GM23338 (cell line): ENCODE data around the gene PSMB7. TPM values are rescaled to one million over a fixed set of nuclear protein-coding genes. Genes with fewer than 3 reads are reported as not detected.

ENCODE experiments used
- ATAC-seq: fragments of 200-7000 bp; cut with Tn5 transposase; 3 replicates; pipeline ENCODE4 v1.9.1; 2020
- DNase-seq: peaks from one replicate; pipeline ENCODE4 v3.0.0-alpha.2; 2015; ENCODE audit warnings: low spot score
- H2AFZ ChIP-seq: fragments of 200-600 bp; sonication (generic); 2 replicates; pipeline ENCODE4 v1.8.0; 2016; ENCODE audit warnings: antibody characterized with exemption, mild to moderate bottlenecking, moderate library complexity
- H3F3A ChIP-seq: fragments of 200-600 bp; sonication (generic); replicated peaks from 2 replicates; pipeline ENCODE4 v1.8.0; 2017; ENCODE audit warnings: antibody characterized with exemption, mixed run types, low read depth
- H3K27ac ChIP-seq: fragments of 200-600 bp; sonication (generic); 2 replicates; pipeline ENCODE4 v1.6.1; 2016; ENCODE audit warnings: low read depth
- H3K27me3 ChIP-seq: fragments of 200-600 bp; sonication (generic); 2 replicates; pipeline ENCODE4 v1.8.0; 2016; ENCODE audit warnings: mild to moderate bottlenecking, mixed run types, moderate library complexity; ENCODE audit not compliant: insufficient read depth
- H3K36me3 ChIP-seq: fragments of 200-600 bp; sonication (generic); 2 replicates; pipeline ENCODE4 v1.8.0; 2016; ENCODE audit warnings: mild to moderate bottlenecking; ENCODE audit not compliant: insufficient read depth
- H3K4me1 ChIP-seq: fragments of 200-600 bp; sonication (generic); 2 replicates; pipeline ENCODE4 v1.8.0; 2016; ENCODE audit warnings: mild to moderate bottlenecking, moderate library complexity; ENCODE audit not compliant: insufficient read depth
- H3K4me2 ChIP-seq: fragments of 200-600 bp; sonication (generic); 2 replicates; pipeline ENCODE4 v1.7.1; 2017; ENCODE audit warnings: mixed run types
- H3K4me3 ChIP-seq: fragments of 200-600 bp; sonication (generic); 2 replicates; pipeline ENCODE4 v1.6.1; 2016; ENCODE audit warnings: mixed run types
- H3K79me2 ChIP-seq: fragments of 200-600 bp; sonication (generic); replicated peaks from 2 replicates; pipeline ENCODE4 v1.8.0; 2017; ENCODE audit warnings: mild to moderate bottlenecking; ENCODE audit not compliant: insufficient read depth
- H3K9me2 ChIP-seq: fragments of 200-600 bp; sonication (generic); 2 replicates; pipeline ENCODE4 v1.8.0; 2017; ENCODE audit not compliant: insufficient read depth
- H4K20me1 ChIP-seq: fragments of 200-600 bp; sonication (generic); replicated peaks from 2 replicates; pipeline ENCODE4 v1.8.0; 2017; ENCODE audit warnings: mild to moderate bottlenecking; ENCODE audit not compliant: insufficient read depth
- H3K27ac Mint-ChIP-seq: 2 replicates; pipeline ENCODE4 v1.8.0; 2020; ENCODE audit warnings: inconsistent platforms, mild to moderate bottlenecking, moderate library complexity, mixed read lengths
- H3K27me3 Mint-ChIP-seq: 3 replicates; pipeline ENCODE4 v1.8.0; 2022; ENCODE audit warnings: low read depth, mild to moderate bottlenecking, moderate library complexity, mixed read lengths, inconsistent platforms; ENCODE audit not compliant: insufficient read depth, poor library complexity
- H3K36me3 Mint-ChIP-seq: 3 replicates; pipeline ENCODE4 v1.8.0; 2021; ENCODE audit warnings: low read depth, mild to moderate bottlenecking, inconsistent platforms, moderate library complexity, mixed read lengths
- H3K4me1 Mint-ChIP-seq: 3 replicates; pipeline ENCODE4 v1.8.0; 2020; ENCODE audit warnings: mild to moderate bottlenecking, inconsistent platforms, mixed read lengths
- H3K4me3 Mint-ChIP-seq: 3 replicates; pipeline ENCODE4 v1.8.0; 2021; ENCODE audit warnings: moderate library complexity, mild to moderate bottlenecking, inconsistent platforms, mixed read lengths
- H3K9me3 Mint-ChIP-seq: 3 replicates; pipeline ENCODE4 v1.8.0; 2020; ENCODE audit warnings: moderate library complexity, mild to moderate bottlenecking, inconsistent platforms, mixed read lengths
- CREB1 ChIP-seq: fragments of 250-450 bp; sonication (Bioruptor Pico); IDR thresholded peaks from 2 replicates; pipeline ENCODE4 v1.5.0; 2020; ENCODE audit warnings: low read depth, mild to moderate bottlenecking, moderate library complexity
- CTCF ChIP-seq, 2 experiments: fragments of 200-600 bp in 1 of 2; sonication (generic) in 1 of 2; conservative IDR thresholded peaks; 2 replicates each; pipeline versions ENCODE4 v1.5.1 to v1.6.1; 2016 to 2017; ENCODE audit warnings: antibody characterized with exemption in 2 of 2, low read depth in 2 of 2, mild to moderate bottlenecking in 2 of 2, moderate library complexity in 1 of 2
- EZH2 ChIP-seq: fragments of 200-600 bp; sonication (generic); IDR thresholded peaks from one replicate; pipeline ENCODE4 v1.8.0; 2017; ENCODE audit warnings: antibody characterized with exemption, mild to moderate bottlenecking, low read depth; ENCODE audit not compliant: unreplicated experiment
- STAT1 ChIP-seq: IDR thresholded peaks from one replicate; pipeline ENCODE4 v1.6.1; 2016; ENCODE audit warnings: antibody characterized with exemption; ENCODE audit not compliant: unreplicated experiment
- ZNF114 ChIP-seq: fragments of 250-450 bp; sonication (Bioruptor Pico); IDR thresholded peaks from 2 replicates; pipeline ENCODE4 v1.5.0; 2020; ENCODE audit warnings: mild to moderate bottlenecking, moderate library complexity
- ZNF331 ChIP-seq: fragments of 250-450 bp; sonication (Bioruptor Pico); IDR thresholded peaks from 2 replicates; pipeline ENCODE4 v1.5.0; 2020; ENCODE audit warnings: low read depth, mild to moderate bottlenecking, moderate library complexity
- polyA plus RNA-seq: library from polyadenylated mRNA; unstranded; fragments of >200 nt; fragmentation: Nextera tagmentation; extraction: Ambion mirVana; gene quantifications from 2 replicates; pipeline ENCODE4 v1.2.1, GENCODE V29; 2016
- total RNA-seq: library from RNA; depleted of rRNA; stranded (reverse); fragments of >200 nt; shearing (Covaris generic); gene quantifications from 2 replicates; pipeline ENCODE4 v1.2.3, GENCODE V29; 2014
- TF ChIP-seq, protein P1 (sequence below): fragments of 250-450 bp; sonication (Bioruptor Pico); IDR thresholded peaks from 2 replicates; pipeline ENCODE4 v1.5.0; 2020; ENCODE audit warnings: mild to moderate bottlenecking, moderate library complexity

PSMB7 gene
- total and polyA plus RNA-seq, 2 experiments from 2014 or later: 255 to 268 TPM

DNA sequence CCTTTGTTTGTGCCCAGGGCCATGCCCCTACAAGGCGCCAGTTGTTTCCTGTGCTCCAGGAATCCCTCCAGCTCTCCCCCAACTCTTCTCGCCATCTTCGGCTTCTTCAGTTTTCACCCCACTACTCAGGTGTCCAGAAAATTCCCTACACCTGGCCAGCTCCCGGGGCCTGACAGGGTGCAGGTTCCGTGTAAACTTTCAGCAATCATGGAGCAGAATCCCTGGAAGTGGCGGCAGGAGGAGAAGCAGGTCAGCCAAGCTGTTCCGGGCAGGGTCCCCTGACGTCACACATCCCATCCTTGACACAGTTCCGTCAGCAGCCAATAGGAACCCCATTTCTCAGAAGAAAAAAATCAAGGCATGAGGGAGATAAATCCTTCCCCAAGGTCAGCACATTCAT is 22.8 kb upstream of the PSMB7 start (continued):
- TF ChIP-seq, protein P1, sequence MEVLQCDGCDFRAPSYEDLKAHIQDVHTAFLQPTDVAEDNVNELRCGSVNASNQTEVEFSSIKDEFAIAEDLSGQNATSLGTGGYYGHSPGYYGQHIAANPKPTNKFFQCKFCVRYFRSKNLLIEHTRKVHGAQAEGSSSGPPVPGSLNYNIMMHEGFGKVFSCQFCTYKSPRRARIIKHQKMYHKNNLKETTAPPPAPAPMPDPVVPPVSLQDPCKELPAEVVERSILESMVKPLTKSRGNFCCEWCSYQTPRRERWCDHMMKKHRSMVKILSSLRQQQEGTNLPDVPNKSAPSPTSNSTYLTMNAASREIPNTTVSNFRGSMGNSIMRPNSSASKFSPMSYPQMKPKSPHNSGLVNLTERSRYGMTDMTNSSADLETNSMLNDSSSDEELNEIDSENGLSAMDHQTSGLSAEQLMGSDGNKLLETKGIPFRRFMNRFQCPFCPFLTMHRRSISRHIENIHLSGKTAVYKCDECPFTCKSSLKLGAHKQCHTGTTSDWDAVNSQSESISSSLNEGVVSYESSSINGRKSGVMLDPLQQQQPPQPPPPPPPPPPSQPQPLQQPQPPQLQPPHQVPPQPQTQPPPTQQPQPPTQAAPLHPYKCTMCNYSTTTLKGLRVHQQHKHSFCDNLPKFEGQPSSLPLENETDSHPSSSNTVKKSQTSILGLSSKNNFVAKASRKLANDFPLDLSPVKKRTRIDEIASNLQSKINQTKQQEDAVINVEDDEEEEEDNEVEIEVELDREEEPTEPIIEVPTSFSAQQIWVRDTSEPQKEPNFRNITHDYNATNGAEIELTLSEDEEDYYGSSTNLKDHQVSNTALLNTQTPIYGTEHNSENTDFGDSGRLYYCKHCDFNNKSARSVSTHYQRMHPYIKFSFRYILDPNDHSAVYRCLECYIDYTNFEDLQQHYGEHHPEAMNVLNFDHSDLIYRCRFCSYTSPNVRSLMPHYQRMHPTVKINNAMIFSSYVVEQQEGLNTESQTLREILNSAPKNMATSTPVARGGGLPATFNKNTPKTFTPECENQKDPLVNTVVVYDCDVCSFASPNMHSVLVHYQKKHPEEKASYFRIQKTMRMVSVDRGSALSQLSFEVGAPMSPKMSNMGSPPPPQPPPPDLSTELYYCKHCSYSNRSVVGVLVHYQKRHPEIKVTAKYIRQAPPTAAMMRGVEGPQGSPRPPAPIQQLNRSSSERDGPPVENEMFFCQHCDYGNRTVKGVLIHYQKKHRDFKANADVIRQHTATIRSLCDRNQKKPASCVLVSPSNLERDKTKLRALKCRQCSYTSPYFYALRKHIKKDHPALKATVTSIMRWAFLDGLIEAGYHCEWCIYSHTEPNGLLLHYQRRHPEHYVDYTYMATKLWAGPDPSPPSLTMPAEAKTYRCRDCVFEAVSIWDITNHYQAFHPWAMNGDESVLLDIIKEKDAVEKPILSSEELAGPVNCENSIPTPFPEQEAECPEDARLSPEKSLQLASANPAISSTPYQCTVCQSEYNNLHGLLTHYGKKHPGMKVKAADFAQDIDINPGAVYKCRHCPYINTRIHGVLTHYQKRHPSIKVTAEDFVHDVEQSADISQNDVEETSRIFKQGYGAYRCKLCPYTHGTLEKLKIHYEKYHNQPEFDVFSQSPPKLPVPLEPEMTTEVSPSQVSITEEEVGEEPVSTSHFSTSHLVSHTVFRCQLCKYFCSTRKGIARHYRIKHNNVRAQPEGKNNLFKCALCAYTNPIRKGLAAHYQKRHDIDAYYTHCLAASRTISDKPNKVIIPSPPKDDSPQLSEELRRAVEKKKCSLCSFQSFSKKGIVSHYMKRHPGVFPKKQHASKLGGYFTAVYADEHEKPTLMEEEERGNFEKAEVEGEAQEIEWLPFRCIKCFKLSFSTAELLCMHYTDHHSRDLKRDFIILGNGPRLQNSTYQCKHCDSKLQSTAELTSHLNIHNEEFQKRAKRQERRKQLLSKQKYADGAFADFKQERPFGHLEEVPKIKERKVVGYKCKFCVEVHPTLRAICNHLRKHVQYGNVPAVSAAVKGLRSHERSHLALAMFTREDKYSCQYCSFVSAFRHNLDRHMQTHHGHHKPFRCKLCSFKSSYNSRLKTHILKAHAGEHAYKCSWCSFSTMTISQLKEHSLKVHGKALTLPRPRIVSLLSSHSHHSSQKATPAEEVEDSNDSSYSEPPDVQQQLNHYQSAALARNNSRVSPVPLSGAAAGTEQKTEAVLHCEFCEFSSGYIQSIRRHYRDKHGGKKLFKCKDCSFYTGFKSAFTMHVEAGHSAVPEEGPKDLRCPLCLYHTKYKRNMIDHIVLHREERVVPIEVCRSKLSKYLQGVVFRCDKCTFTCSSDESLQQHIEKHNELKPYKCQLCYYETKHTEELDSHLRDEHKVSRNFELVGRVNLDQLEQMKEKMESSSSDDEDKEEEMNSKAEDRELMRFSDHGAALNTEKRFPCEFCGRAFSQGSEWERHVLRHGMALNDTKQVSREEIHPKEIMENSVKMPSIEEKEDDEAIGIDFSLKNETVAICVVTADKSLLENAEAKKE: no peak

DNA sequence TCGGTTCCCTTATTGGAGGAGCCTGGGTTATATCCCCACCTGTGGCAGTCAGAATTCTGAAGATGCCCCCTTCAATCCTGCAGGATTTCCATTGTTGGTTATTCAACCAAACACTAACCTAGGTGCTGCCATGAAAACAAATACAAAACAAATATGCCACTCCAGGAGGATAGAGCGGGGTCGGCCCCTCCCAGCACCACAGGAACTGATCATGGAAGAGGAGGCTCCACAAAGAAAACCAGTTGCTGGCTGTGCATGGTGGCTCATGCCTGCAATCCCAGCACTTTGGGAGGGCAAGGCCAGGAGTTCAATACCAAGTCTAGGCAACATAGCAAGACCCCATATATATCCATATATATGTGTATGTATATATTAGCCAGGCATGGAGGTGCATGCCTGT is 21.8 kb upstream of the PSMB7 start:
- DNase-seq (no peak), ATAC-seq (no peak)
- H4K20me1 ChIP-seq: no peaks in the 10 kb centered on the region
- no peak overlapping the region for H3K27ac ChIP-seq
- no peaks in the 10 kb centered on the region; the same call in 2 of the 3 replicates for H3K4me1 Mint-ChIP-seq
- H3K27ac Mint-ChIP-seq: no peak overlapping the region
- no peaks in the 10 kb centered on the region for H3K36me3 Mint-ChIP-seq
- no peaks in the 10 kb centered on the region for H3K36me3 ChIP-seq
- H3K27me3 ChIP-seq: no peaks in the 10 kb centered on the region
- H3K4me3 Mint-ChIP-seq: no peak overlapping the region
- no peak overlapping the region for H3K4me2 ChIP-seq
- H3K4me1 ChIP-seq: no peaks in the 10 kb centered on the region
- H3K9me2 ChIP-seq: no peaks in the 10 kb centered on the region
- no peaks in the 10 kb centered on the region for H3F3A ChIP-seq
- H3K4me3 ChIP-seq: no peak overlapping the region
- peaks cover 3% of the 10 kb centered on the region for H3K27me3 Mint-ChIP-seq
- no peaks in the 10 kb centered on the region for H3K79me2 ChIP-seq
- H3K9me3 Mint-ChIP-seq: no peaks in the 10 kb centered on the region; the same call in 2 of the 3 replicates
- H2AFZ ChIP-seq: no peak overlapping the region
- TF ChIP-seq EZH2 (no peak), ZNF331 (no peak), CTCF (conservative IDR thresholded peaks at IDR 0.05; ENCODE audit: low read depth in 2 of 2) (no peak), ZNF114 (CRISPR knock-in tag) (no peak), CREB1 (no peak), STAT1 (no peak)
- TF ChIP-seq, protein P1: no peak
